Measurements from ENCODE around the gene MYZAP. TPM values are rescaled to one million over a fixed set of nuclear protein-coding genes. Genes with fewer than 3 reads are reported as not detected.

The MYZAP gene
- total RNA-seq, 1 experiment from 2014 or later: not detected

DNA sequence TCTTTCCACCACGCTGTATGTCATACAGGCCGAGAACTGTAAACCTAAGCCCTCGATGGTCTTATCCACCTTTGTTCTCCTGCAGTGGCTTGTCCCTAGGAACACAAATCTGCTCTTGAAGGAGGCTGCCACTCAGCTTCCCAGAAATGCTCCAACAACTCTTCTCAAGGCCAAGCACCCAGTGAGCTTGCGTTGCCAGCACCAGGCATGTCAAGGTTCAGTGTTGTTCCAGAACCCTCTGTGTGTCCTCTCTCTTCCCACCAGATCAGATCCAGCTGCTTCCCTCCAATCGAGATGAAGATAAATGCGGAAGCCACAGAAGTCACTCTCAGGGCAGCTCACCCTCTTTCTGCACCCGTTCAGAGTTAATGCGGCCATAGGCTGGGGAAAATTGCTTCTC is 11.3 kb upstream of the MYZAP start:
- Histone ChIP-seq H3K4me1 (ENCODE audit: insufficient read depth, low read length, poor library complexity, severe bottlenecking) (no peaks in the 10 kb centered on the region), H3K9me3 (ENCODE audit: low read depth, low read length, poor library complexity, severe bottlenecking) (no peaks in the 10 kb centered on the region), H3K4me3 (ENCODE audit: low read depth, low read length, poor library complexity, severe bottlenecking) (no peak overlapping the region), H3K36me3 (ENCODE audit: insufficient read depth, low read length, poor library complexity, severe bottlenecking) (no peaks in the 10 kb centered on the region), H3K27me3 (replicated peaks; ENCODE audit: insufficient read depth, low read depth, low read length, poor library complexity) (peaks cover 6% of the 10 kb centered on the region), H3K27ac (ENCODE audit: low read depth, low read length, poor library complexity, severe bottlenecking) (no peak overlapping the region)
- no peak for TF ChIP-seq EZH2 (IDR thresholded peaks at IDR 0.05; ENCODE audit: borderline replicate concordance, low read depth, low read length, poor library complexity, severe bottlenecking)
- TF ChIP-seq, protein P1, sequence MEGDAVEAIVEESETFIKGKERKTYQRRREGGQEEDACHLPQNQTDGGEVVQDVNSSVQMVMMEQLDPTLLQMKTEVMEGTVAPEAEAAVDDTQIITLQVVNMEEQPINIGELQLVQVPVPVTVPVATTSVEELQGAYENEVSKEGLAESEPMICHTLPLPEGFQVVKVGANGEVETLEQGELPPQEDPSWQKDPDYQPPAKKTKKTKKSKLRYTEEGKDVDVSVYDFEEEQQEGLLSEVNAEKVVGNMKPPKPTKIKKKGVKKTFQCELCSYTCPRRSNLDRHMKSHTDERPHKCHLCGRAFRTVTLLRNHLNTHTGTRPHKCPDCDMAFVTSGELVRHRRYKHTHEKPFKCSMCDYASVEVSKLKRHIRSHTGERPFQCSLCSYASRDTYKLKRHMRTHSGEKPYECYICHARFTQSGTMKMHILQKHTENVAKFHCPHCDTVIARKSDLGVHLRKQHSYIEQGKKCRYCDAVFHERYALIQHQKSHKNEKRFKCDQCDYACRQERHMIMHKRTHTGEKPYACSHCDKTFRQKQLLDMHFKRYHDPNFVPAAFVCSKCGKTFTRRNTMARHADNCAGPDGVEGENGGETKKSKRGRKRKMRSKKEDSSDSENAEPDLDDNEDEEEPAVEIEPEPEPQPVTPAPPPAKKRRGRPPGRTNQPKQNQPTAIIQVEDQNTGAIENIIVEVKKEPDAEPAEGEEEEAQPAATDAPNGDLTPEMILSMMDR (conservative IDR thresholded peaks at IDR 0.05; ENCODE audit: low read depth, low read length): no peak
- DNase-seq (ENCODE audit: low spot score): no peak
- no TSS peak for BruUV-seq (replicated peaks)
- ChIA-PET CTCF (no interaction called here), POLR2A (ENCODE audit: low non-redundant PET) (no interaction called here)
- intact Hi-C loops (cut with micrococcal nuclease; ENCODE audit: unreplicated experiment): no loop called here

DNA sequence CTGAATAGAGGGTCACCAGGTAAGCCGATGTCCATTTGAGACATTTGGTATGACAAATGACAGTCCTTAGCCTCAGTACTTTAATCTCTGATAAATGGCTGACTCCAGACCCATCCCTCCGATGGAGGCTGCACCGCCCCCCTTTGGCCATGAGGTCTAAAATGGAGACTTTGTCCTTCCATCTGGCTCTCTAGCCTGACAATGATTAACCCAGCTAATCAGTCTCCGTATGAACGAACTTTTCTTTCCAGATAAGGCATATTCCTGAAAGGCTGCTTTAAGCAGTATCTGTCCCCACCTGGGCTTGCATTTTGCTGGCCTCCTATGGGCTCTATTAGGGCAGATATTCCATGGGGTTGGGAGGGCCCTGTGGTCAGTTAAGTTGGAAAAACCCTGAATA is 10.8 kb upstream of the MYZAP start:
- DNase-seq (ENCODE audit: low spot score): no peak
- CTCF ChIA-PET: no interaction called here
- BruUV-seq (replicated peaks): no TSS peak
- Histone ChIP-seq H3K36me3 (ENCODE audit: insufficient read depth, low read length, poor library complexity, severe bottlenecking) (no peaks in the 10 kb centered on the region), H3K27ac (ENCODE audit: low read depth, low read length, poor library complexity, severe bottlenecking) (no peak overlapping the region), H3K4me3 (ENCODE audit: low read depth, low read length, poor library complexity, severe bottlenecking) (no peak overlapping the region), H3K9me3 (ENCODE audit: low read depth, low read length, poor library complexity, severe bottlenecking) (no peaks in the 10 kb centered on the region), H3K4me1 (ENCODE audit: insufficient read depth, low read length, poor library complexity, severe bottlenecking) (no peaks in the 10 kb centered on the region), H3K27me3 (replicated peaks; ENCODE audit: insufficient read depth, low read depth, low read length, poor library complexity) (peaks cover 6% of the 10 kb centered on the region)
- POLR2A ChIA-PET (ENCODE audit: low non-redundant PET): no interaction called here
- intact Hi-C loops (cut with micrococcal nuclease; ENCODE audit: unreplicated experiment): no loop called here
- TF ChIP-seq EZH2 (IDR thresholded peaks at IDR 0.05; ENCODE audit: borderline replicate concordance, low read depth, low read length, poor library complexity, severe bottlenecking): no peak
- TF ChIP-seq, protein P1 (conservative IDR thresholded peaks at IDR 0.05; ENCODE audit: low read depth, low read length): no peak

DNA sequence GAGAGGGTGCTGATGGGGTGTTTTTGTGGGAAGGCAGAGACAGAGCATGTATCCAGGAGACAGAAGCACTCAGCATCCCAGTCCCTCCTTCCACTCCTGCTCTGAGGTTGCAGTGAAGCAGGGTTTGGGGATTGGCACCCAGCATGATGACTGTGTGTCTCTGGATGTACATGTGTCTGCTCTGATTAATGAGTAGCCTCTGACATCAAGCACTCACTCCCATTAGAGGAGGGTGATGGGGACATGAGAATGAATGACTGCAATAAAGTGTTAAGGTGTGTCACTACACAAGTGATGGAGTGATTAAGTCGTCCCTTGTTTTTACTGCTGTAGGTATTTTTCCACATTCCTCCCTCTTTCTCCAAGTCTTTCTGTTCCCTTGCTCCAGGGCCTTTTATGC is 9.6 kb upstream of the MYZAP start:
- no peaks in the 10 kb centered on the region for H3K4me1 ChIP-seq (ENCODE audit: insufficient read depth, low read length, poor library complexity, severe bottlenecking)
- TF ChIP-seq, protein P1 (conservative IDR thresholded peaks at IDR 0.05; ENCODE audit: low read depth, low read length): no peak
- TF ChIP-seq EZH2 (IDR thresholded peaks at IDR 0.05; ENCODE audit: borderline replicate concordance, low read depth, low read length, poor library complexity, severe bottlenecking): no peak
- H3K27ac ChIP-seq (ENCODE audit: low read depth, low read length, poor library complexity, severe bottlenecking): no peak overlapping the region
- H3K9me3 ChIP-seq (ENCODE audit: low read depth, low read length, poor library complexity, severe bottlenecking): no peaks in the 10 kb centered on the region
- no peaks in the 10 kb centered on the region for H3K36me3 ChIP-seq (ENCODE audit: insufficient read depth, low read length, poor library complexity, severe bottlenecking)
- intact Hi-C loops (cut with micrococcal nuclease; ENCODE audit: unreplicated experiment): no loop called here
- POLR2A ChIA-PET (ENCODE audit: low non-redundant PET): no interaction called here
- no peak overlapping the region for H3K4me3 ChIP-seq (ENCODE audit: low read depth, low read length, poor library complexity, severe bottlenecking)
- H3K27me3 ChIP-seq (replicated peaks; ENCODE audit: insufficient read depth, low read depth, low read length, poor library complexity): peaks cover 6% of the 10 kb centered on the region
- no TSS peak for BruUV-seq (replicated peaks)
- CTCF ChIA-PET: no interaction called here
- DNase-seq (ENCODE audit: low spot score): no peak
